Thyroid gland (tissue), 4 donors: ENCODE data around the gene FAR2. TPM values are rescaled to one million over a fixed set of nuclear protein-coding genes. Genes with fewer than 3 reads are reported as not detected.

Experiments
- DNase-seq, 2 donors: peaks; one replicate each; pipeline ENCODE4 v3.0.0-alpha.2; 2019
- H3K27ac ChIP-seq, 3 donors: fragments of 200-600 bp; sonication (generic); 1 replicate in 2 of 3; 2 replicates in 1 of 3; pipeline ENCODE4 v1.5.1; 2016 to 2019; ENCODE audit warnings: mild to moderate bottlenecking in 1 of 3, moderate library complexity in 1 of 3
- H3K27me3 ChIP-seq: fragments of 200-600 bp; sonication (generic); one replicate; pipeline ENCODE4 v1.5.1; 2019
- H3K36me3 ChIP-seq, 2 donors: fragments of 200-600 bp; sonication (generic); one replicate each; pipeline ENCODE4 v1.5.1; 2016 to 2019
- H3K4me1 ChIP-seq, 2 donors: fragments of 200-600 bp; sonication (generic); one replicate each; pipeline ENCODE4 v1.5.1; 2017 to 2019
- H3K4me3 ChIP-seq, 3 donors: fragments of 200-600 bp; sonication (generic); replicated peaks in 1 of 3; 1 replicate in 2 of 3; 2 replicates in 1 of 3; pipeline ENCODE4 v1.5.1; 2016; ENCODE audit warnings: mild to moderate bottlenecking in 1 of 3
- H3K9me3 ChIP-seq: fragments of 200-600 bp; sonication (generic); one replicate; pipeline ENCODE4 v1.5.1; 2017
- CTCF ChIP-seq, 6 experiments: fragments of 200-600 bp in 3 of 6; fragments of 450-650 bp in 3 of 6; sonication (generic) in 3 of 6; IDR thresholded peaks; one replicate each; pipeline ENCODE4 v1.5.1; 2016 to 2019; ENCODE audit warnings: antibody characterized with exemption in 6 of 6, mild to moderate bottlenecking in 2 of 6, inconsistent platforms in 1 of 6, moderate library complexity in 1 of 6
- POLR2A ChIP-seq, 2 donors: fragments of 450-650 bp; IDR thresholded peaks; one replicate each; pipeline ENCODE4 v1.6.1; 2017; ENCODE audit warnings: antibody characterized with exemption in 2 of 2, mild to moderate bottlenecking in 2 of 2, moderate library complexity in 1 of 2
- WGBS, 2 donors: methylation state at CpG; one replicate each; pipeline ENCODE4 v1.1.5; 2017; 5-methylcytosine and 5-hydroxymethylcytosine counted together
- intact Hi-C: fragments of 100-400 bp; cut with DNase I; formaldehyde crosslinking; loops from one replicate; pipeline ENCODE4 v1.15.1; 2023
- total RNA-seq, 4 donors: library from RNA; depleted of rRNA; stranded (reverse); fragments of >200 nt; gene quantifications; one replicate each; pipeline ENCODE4 v1.2.3, GENCODE V29; 2016

The FAR2 gene
- total RNA-seq, 4 donors from 2014 or later = 3.2 to 9.1 (median 4.3) TPM

GRCh38 chr12:29239336-29239735, 90.3 kb downstream of the FAR2 start:
- Histone ChIP-seq H3K27ac (no peak overlapping the region), H3K4me1 (peaks cover 0 to 4% of the 10 kb centered on the region in 2 donors), H3K27me3 (no peaks in the 10 kb centered on the region), H3K36me3 (no peaks in the 10 kb centered on the region), H3K4me3 (no peak overlapping the region), H3K9me3 (no peaks in the 10 kb centered on the region)
- no peak for DNase-seq
- no peak for TF ChIP-seq CTCF (IDR thresholded peaks at IDR 0.05)
- TF ChIP-seq POLR2A (IDR thresholded peaks at IDR 0.05) = no peak
- intact Hi-C loops = no loop called here
- WGBS, 2 donors = 73 to 79% methylated on average over 1 of the region's 1 CpG

GRCh38 chr12:29240441-29240840, 91.4 kb downstream of the FAR2 start:
- intact Hi-C loops = no loop called here
- no peaks in the 10 kb centered on the region for H3K36me3 ChIP-seq
- H3K27ac ChIP-seq = no peak overlapping the region
- H3K9me3 ChIP-seq = no peaks in the 10 kb centered on the region
- TF ChIP-seq POLR2A (IDR thresholded peaks at IDR 0.05) = no peak
- TF ChIP-seq CTCF (IDR thresholded peaks at IDR 0.05) = no peak
- 46 to 47% methylated on average over 2 of the region's 2 CpGs for WGBS, 2 donors
- no peak for DNase-seq
- no peak overlapping the region for H3K4me3 ChIP-seq
- peaks cover 0 to 4% of the 10 kb centered on the region in 2 donors for H3K4me1 ChIP-seq
- H3K27me3 ChIP-seq = no peaks in the 10 kb centered on the region

GRCh38 chr12:29241821-29242591, 92.9 kb downstream of the FAR2 start:
- no peaks in the 10 kb centered on the region for H3K9me3 ChIP-seq
- WGBS, 2 donors = 60 to 69% methylated on average over 7 of the region's 7 CpGs
- no peak for TF ChIP-seq CTCF (IDR thresholded peaks at IDR 0.05)
- no peak for TF ChIP-seq POLR2A (IDR thresholded peaks at IDR 0.05)
- peaks cover 0 to 4% of the 10 kb centered on the region in 2 donors for H3K4me1 ChIP-seq
- intact Hi-C loops = no loop called here
- no peak overlapping the region for H3K27ac ChIP-seq
- no peak for DNase-seq
- H3K4me3 ChIP-seq = no peak overlapping the region
- H3K36me3 ChIP-seq = no peaks in the 10 kb centered on the region
- no peaks in the 10 kb centered on the region for H3K27me3 ChIP-seq

GRCh38 chr12:29242921-29243431, 93.9 kb downstream of the FAR2 start:
- WGBS, 2 donors = 61 to 65% methylated on average over 4 of the region's 4 CpGs
- no peak overlapping the region for H3K27ac ChIP-seq
- no peak overlapping the region for H3K4me3 ChIP-seq
- no peaks in the 10 kb centered on the region for H3K36me3 ChIP-seq
- TF ChIP-seq CTCF (IDR thresholded peaks at IDR 0.05) = no peak
- no peak for TF ChIP-seq POLR2A (IDR thresholded peaks at IDR 0.05)
- no peak for DNase-seq
- peaks cover 0 to 4% of the 10 kb centered on the region in 2 donors for H3K4me1 ChIP-seq
- no peaks in the 10 kb centered on the region for H3K9me3 ChIP-seq
- intact Hi-C loops = no loop called here
- H3K27me3 ChIP-seq = no peaks in the 10 kb centered on the region

- intact Hi-C loops = no loop called here
Observed at GRCh38 chr12:29244159-29244765, 95.2 kb downstream of the FAR2 start.

More at GRCh38 chr12:29244159-29244765, 95.2 kb downstream of the FAR2 start:
- 88 to 90% methylated on average over 3 of the region's 3 CpGs for WGBS, 2 donors
- H3K36me3 ChIP-seq = no peaks in the 10 kb centered on the region
- H3K9me3 ChIP-seq = no peaks in the 10 kb centered on the region
- no peak for DNase-seq
- no peak overlapping the region for H3K4me3 ChIP-seq
- H3K27me3 ChIP-seq = no peaks in the 10 kb centered on the region
- peaks cover 0 to 4% of the 10 kb centered on the region in 2 donors for H3K4me1 ChIP-seq
- TF ChIP-seq CTCF (IDR thresholded peaks at IDR 0.05) = no peak
- TF ChIP-seq POLR2A (IDR thresholded peaks at IDR 0.05) = no peak
- H3K27ac ChIP-seq = no peak overlapping the region
